Stimulated activated naive CD8-positive, alpha-beta T cell treated with anti-CD3 and anti-CD28 coated beads, Interleukin-15, Interleukin-2, amounts not matched to agents 100 U/mL and 50 U/mL, for 24 hours (primary cell): ENCODE measurements around the gene VANGL1.

Source experiments
- ATAC-seq: fragments of 150-1000 bp; cut with Tn5 transposase; one replicate; pipeline ENCODE4 v1.10.0; 2021
- DNase-seq: peaks from one replicate; pipeline ENCODE4 v3.0.0; 2021

The VANGL1 gene

GRCh38 chr1:115644109-115644508 is 2.3 kb downstream of the VANGL1 start:
- ATAC-seq (no peak), DNase-seq (no peak)

DNA sequence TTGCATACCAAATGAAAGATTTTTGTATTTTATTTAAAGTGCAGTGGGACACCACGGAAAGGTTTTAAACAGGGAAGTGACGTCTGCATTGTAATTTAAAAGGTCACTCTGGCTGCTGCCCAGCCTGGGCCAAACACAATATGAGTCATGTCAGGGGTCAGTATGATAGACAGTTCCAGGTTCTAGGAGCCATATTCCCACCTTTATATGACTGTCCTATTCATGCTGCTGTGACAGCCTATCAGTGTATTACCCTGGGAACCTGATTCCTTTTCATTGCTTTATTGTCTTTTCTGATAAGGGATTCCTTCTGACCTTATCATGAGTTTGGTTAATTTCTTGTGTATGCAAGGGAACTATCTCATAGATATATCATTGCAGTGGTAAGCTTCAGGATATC is 5.3 kb downstream of the VANGL1 start:
- DNase-seq (no peak), ATAC-seq (no peak)

DNA sequence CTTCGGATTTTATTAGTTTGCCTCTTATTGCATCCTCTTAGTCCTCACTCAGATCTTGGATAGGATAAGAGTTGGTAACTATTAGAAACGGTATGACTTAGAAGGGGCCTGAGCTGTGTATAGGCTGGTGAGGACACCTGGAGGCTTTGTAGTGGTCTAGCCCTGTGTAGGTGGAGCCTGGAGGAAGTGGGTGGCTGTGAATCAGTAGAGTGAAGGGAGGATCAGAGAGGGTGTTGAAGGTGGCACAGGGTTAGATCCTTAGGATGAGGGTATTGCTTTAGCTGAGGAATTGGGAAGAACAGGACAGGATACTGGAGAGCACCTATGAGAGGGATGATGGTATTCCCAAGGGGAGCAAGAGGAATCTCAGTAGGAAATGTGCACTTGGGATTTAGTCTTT is 5.7 kb downstream of the VANGL1 start:
- peak; percentile 86 for ATAC-seq
- no peak for DNase-seq

DNA sequence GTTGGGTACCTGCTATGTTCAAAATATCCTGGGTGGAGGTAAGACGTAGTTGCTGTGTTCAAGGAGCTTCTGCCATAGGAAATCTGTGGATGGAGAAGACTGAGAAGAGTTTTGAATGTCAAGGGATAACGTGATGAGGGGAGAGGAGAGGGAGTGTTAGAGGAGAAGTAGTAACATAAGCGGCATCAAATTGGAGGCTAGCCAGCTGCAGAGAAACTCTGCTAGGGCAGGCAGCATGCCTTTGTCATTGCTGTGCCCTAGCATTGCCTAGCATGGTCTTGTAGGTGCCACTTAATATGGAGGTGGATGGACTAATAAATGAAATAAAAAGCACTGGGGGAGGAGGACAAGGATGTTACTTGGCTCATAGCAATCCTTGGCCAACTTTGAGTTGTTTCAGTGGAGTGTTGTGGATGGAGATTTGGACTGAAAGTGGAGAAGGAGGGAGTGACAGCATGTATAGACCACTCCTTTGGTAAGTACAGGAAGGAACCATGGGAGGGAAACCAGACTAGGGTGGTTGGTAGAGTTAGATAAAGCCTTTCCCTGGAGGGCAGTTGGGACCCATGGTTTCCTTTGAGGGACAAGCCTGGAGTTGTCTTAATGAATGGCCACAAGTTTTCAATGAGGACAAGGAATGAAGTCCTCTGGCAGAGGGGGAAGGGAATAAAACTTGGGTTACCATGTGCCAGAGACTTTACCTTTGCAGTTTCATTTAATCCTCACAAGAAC is 6.3 kb downstream of the VANGL1 start:
- no peak for DNase-seq
- ATAC-seq: no peak

DNA sequence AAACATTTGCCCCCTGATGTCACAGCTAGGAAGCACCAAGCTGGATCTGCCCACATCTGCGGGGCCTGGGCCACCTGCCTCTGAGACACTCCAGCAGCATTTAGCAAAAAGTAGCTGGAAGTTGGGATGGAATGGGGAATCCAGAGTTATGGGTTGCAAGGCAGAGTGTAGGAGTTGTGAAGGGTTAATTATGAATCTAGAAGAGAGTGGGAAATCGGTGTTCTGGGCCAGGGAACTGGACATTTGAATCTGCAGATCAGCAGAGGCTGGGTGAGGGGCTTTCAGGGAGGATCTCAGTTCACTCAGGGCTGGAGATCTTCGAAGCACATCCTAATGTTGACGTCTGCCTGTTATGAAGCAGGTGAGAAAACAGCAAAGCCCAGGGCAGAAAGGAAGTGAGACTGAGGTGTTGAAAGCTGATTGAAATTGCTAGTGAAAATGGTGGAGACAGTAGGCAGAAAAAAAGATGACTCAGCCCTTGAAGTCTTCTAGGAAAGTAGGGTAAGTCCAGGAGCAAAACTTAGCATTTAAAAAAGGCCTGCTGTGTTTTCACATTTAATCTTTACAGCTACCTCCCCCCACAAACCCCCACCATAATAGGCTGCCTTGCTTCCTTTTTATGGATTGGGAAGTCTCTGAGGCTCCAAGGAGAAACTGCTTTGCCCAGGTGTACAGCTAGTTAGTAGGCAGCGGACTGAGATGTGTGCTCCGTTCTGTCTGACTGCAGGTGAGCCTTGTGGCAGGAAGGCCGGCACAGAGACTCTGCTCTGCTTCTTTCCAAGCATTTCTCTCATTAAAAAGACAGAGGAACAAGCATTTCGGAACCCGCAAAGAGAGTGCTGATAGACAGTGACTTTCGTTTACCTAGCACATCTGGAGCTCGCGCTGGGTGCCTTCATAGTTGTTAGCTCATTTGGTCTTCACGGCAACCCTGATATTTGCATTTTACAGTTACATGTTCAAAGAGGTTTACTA is 7.2 kb downstream of the VANGL1 start:
- DNase-seq (no peak), ATAC-seq (peak; percentile 57)

GRCh38 chr1:115649964-115650363 is 8.2 kb downstream of the VANGL1 start:
- ATAC-seq (no peak), DNase-seq (no peak)

DNA sequence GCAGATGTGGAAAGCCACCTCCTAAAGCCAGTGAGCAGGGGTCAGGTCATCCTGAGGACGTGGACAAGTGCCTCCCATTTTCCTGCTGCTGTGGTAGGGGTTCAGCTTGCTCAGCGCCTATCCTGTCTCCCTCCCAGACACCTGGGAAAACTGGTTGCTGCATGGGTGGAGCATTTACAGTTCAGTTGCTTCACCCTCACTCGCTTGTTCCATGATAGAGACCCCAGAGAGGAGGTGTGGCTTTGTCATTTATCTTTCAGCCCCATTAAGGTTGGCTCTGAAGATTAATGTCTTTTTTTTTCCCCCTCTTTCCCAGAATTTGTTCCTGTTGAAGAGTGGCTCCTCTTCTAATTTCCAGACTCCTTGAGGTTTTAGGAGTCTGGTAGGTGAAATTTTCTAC is 9.2 kb downstream of the VANGL1 start:
- no peak for DNase-seq

GRCh38 chr1:115651391-115651790 is 9.6 kb downstream of the VANGL1 start:
- no peak for ATAC-seq

More for the DNA sequence above, 9.2 kb downstream of the VANGL1 start:
- ATAC-seq: no peak

DNA sequence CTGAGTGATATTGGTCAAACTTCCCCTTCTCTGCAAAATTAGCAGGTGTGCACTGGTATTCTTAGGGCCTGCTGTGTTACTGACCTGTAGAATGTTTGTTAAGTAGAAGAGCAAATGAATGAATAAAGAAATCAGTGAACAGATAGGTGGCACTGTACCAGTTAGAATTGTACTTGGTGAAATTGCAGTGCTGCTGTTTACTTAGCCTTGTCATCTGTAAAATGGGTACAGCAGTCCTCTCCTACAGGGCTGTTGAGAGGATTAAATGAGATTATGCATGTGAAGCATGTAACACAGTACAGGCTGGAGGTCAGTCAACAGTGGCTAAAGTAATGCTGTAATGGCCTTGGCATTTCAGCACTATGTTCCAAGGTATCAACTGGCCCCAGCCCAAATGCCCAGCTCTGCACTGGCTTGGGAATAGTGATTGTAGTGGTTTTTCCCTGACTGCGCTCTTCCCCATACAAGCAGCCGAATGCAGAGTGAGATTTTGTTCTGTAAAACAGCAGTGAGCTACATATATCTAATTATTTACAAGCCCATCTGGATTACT is 10.5 kb downstream of the VANGL1 start:
- DNase-seq: no peak
- no peak for ATAC-seq

More at GRCh38 chr1:115651391-115651790, 9.6 kb downstream of the VANGL1 start:
- no peak for DNase-seq

DNA sequence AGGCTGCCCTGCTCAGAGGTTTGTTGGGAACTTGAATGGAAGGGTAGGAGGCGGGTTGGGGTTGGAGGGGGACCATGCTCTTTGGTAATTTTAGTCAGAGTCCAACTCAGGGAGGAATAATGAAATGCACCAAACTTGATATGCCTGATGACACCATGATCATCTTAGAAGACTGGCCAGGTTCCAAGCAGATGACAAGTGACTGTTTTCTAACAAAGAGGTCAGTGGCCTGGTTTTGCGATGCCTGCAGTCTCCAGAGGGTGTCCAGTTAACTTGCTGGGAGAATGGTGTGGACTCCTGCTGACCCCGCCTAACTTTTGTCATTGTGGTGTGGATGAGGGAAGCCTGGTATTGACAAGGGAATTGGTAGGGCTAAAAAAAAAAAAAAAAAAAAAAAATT is 12.4 kb downstream of the VANGL1 start:
- DNase-seq: no peak
- ATAC-seq: no peak

GRCh38 chr1:115654663-115655305 is 13.0 kb downstream of the VANGL1 start:
- DNase-seq (no peak), ATAC-seq (no peak)

GRCh38 chr1:115655306-115655663 is 13.5 kb downstream of the VANGL1 start:
- ATAC-seq (peak; percentile 36), DNase-seq (no peak)

- DNase-seq (no peak), ATAC-seq (no peak)
Observed at GRCh38 chr1:115655916-115656315, 14.1 kb downstream of the VANGL1 start.

DNA sequence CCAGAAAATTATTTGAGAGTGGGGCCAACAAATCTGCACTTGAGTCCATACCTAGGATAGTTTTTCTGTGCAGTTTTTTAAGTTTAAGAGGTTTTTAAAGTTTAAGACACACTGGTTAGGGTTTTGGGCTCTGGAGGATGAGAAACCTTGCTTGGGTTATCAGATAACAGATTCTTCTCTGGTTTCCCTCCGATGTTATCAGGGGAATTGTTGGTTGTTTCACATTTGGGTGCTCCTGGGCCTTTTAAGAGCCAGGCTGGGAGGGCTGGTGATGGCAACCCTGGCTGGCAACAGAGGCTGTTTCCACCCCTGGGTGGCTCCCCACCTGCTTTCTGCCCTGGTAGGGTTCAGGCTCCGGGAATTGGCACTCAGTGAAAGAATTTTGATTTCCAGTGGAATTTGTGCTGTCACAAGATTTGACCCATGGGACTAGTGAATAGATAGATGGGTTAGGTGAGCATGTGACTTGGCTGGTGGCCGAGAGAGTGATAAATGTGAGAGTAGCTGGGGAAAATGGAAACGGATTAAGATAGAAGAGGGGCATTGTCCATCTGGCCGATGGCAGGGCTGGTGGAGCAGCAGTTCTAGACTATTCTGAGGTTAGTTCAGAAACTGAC is 14.8 kb downstream of the VANGL1 start:
- no peak for DNase-seq
- no peak for ATAC-seq

DNA sequence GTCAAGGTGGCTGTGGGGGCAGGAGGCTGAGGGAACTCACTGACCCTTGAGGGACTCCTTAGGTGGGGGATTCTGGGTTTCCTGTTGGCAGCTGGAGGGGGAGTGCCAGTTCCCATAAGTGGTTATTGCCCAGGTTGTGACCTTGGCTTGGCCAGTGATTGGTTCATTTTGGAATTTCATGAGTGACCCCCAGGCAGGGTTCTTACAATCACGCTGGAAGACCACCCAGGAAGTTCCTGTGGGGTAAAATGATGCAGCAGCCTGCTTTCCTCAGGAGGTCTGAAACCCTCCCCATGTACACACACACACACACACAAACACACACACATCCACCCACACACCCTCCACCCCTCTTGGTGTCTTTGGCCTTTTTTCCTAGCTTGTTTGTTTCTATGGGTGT is 16.9 kb downstream of the VANGL1 start:
- no peak for DNase-seq
- ATAC-seq: no peak

GRCh38 chr1:115660151-115660550 is 18.4 kb downstream of the VANGL1 start:
- ATAC-seq: no peak

DNA sequence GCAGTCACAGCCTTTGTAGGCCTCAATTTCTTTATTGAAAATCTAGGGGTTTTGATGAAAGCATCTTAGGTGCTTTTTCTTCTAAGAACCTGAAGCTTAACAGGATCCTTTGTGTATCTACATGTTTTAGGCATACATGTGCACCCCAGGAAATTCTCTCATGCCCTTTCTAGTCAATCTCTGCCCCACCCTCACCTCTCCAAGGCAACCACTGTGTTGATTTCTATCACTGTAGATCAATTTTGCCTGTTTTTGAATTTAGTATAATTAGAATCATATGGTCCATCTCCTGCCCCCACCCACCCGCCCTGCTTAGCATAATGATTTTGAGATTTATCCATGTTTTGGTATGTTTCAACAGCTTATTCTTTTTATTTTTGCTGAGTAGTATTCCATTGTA is 19.4 kb downstream of the VANGL1 start:
- ATAC-seq (no peak), DNase-seq (no peak)

More at GRCh38 chr1:115660151-115660550, 18.4 kb downstream of the VANGL1 start:
- no peak for DNase-seq

DNA sequence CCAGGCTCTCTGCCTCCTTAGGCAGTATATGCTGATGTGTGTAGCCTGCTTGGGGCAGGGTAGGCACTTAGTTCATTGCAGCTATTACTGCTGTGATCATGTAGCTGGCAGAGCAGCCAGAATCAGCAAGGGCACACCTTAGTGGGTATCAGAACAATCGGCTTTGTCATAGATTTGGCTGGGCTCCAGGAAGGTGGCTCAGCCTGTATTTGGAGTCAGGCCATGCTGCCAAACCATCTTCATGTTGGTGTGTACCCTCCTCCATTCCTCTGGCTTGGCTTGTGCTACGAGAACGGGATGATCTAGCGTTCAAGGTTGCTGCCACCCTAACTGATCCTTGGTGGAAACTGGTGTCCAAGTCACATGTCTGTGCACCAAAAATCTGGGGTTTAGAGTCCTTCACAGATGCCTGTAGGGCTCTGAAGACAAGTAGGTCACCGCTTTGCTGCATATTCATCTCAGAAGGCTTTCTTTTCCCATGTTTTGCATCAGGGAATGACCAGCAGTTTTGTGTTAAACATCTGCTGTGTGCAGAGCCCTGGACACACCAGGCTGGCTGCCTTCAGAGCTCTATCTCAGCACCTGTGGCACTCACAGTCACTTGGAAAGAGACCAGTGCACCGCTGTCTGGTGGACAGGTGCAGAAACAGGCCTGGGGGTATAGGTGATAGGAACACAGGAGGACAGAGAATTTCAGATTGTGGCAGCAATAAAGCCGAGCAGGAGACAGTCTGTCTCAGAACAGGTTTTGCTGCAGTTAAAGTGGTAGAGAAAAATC is 23.7 kb downstream of the VANGL1 start:
- no peak for DNase-seq
- ATAC-seq: no peak

- ATAC-seq: no peak
- DNase-seq: no peak
Observed at GRCh38 chr1:115666206-115666605, 24.4 kb downstream of the VANGL1 start.

DNA sequence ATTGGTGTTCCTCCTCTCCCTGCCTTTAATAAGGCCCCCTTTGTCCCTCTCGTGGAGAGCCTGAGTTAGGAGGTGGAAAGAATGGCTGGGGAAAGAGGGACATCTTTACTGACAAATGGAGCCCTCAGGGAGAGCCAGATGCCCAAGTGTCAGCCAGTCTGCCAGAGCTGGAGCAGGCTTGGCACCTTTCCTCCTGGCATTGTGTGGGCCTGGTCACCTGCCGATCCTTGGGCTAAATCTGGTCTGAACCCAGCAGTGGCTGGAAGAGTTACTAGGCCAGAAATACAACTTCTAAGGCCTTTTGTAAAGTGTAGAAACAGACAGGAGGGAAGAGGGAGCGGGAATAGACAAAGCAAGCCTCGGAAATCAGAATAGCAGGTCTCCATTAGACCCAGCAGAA is 24.9 kb downstream of the VANGL1 start:
- ATAC-seq (no peak), DNase-seq (no peak)

- no peak for ATAC-seq
- no peak for DNase-seq
Observed at GRCh38 chr1:115668579-115668978, 26.8 kb downstream of the VANGL1 start.
